Kidney epithelial cell (primary cell): Measurements from ENCODE around the gene SMAD4. TPM values are rescaled to one million over a fixed set of nuclear protein-coding genes. Genes with fewer than 3 reads are reported as not detected.

Experiments used
- DNase-seq: peaks from one replicate; pipeline ENCODE4 v3.0.0-alpha.2; 2010; ENCODE audit warnings: low read depth
- H3K27me3 ChIP-seq: 2 replicates; pipeline ENCODE4 v1.6.0; 2011; ENCODE audit warnings: low read length; ENCODE audit not compliant: control insufficient read depth, insufficient read depth
- H3K36me3 ChIP-seq: 2 replicates; pipeline ENCODE4 v1.5.1; 2011; ENCODE audit warnings: low read length; ENCODE audit not compliant: control insufficient read depth, insufficient read depth
- H3K4me3 ChIP-seq: 2 replicates; pipeline ENCODE4 v1.5.1; 2011; ENCODE audit warnings: low read depth, mild to moderate bottlenecking, control low read depth, low read length
- total RNA-seq: library from RNA; depleted of rRNA; stranded (reverse); fragments of >200 nt; gene quantifications from 2 replicates; pipeline ENCODE4 v1.2.3, GENCODE V29; 2015
- TF ChIP-seq, protein P1 (sequence below): IDR thresholded peaks from 2 replicates; pipeline ENCODE4 v1.5.1; 2011; ENCODE audit warnings: mild to moderate bottlenecking, moderate library complexity, low read length, control low read depth, inconsistent platforms; ENCODE audit not compliant: insufficient read depth, poor library complexity, severe bottlenecking

The SMAD4 gene
- total RNA-seq, 1 donor from 2014 or later: 130 TPM

- TF ChIP-seq, protein P1, sequence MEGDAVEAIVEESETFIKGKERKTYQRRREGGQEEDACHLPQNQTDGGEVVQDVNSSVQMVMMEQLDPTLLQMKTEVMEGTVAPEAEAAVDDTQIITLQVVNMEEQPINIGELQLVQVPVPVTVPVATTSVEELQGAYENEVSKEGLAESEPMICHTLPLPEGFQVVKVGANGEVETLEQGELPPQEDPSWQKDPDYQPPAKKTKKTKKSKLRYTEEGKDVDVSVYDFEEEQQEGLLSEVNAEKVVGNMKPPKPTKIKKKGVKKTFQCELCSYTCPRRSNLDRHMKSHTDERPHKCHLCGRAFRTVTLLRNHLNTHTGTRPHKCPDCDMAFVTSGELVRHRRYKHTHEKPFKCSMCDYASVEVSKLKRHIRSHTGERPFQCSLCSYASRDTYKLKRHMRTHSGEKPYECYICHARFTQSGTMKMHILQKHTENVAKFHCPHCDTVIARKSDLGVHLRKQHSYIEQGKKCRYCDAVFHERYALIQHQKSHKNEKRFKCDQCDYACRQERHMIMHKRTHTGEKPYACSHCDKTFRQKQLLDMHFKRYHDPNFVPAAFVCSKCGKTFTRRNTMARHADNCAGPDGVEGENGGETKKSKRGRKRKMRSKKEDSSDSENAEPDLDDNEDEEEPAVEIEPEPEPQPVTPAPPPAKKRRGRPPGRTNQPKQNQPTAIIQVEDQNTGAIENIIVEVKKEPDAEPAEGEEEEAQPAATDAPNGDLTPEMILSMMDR: no peak
- Histone ChIP-seq H3K27me3 (no peaks in the 10 kb centered on the region), H3K4me3 (no peak overlapping the region), H3K36me3 (no peaks in the 10 kb centered on the region)
- DNase-seq: no peak
Measured at GRCh38 chr18:51077217-51077616, 47.2 kb downstream of the SMAD4 start.

DNA sequence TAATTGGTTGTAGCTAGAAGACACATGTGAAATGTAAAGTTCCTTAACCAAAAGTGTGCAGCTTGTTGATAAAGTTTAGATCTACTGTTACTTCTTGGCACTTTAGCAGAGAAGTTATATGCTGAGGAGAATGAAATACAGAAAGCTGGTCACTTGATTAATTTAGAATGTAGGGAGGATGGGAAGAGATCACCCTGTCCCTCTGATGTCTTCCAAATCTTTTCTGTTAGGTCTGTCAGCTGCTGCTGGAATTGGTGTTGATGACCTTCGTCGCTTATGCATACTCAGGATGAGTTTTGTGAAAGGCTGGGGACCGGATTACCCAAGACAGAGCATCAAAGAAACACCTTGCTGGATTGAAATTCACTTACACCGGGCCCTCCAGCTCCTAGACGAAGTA is 48.0 kb downstream of the SMAD4 start:
- H3K36me3 ChIP-seq: no peaks in the 10 kb centered on the region

GRCh38 chr18:51082571-51083267 is 52.7 kb downstream of the SMAD4 start:
- Histone ChIP-seq H3K27me3 (no peaks in the 10 kb centered on the region), H3K36me3 (no peaks in the 10 kb centered on the region), H3K4me3 (no peak overlapping the region)
- TF ChIP-seq, protein P1: no peak
- no peak for DNase-seq

More for the DNA sequence above, 48.0 kb downstream of the SMAD4 start:
- Histone ChIP-seq H3K4me3 (no peak overlapping the region), H3K27me3 (no peaks in the 10 kb centered on the region)
- TF ChIP-seq, protein P1: no peak
- DNase-seq: no peak

- no peak for DNase-seq
- no peak overlapping the region for H3K4me3 ChIP-seq
- TF ChIP-seq, protein P1: no peak
- H3K27me3 ChIP-seq: no peaks in the 10 kb centered on the region
- H3K36me3 ChIP-seq: no peaks in the 10 kb centered on the region
Measured at GRCh38 chr18:51083398-51083797, 53.4 kb downstream of the SMAD4 start.

GRCh38 chr18:51088410-51088809 is 58.4 kb downstream of the SMAD4 start:
- DNase-seq: no peak
- TF ChIP-seq, protein P1: no peak
- H3K27me3 ChIP-seq: no peaks in the 10 kb centered on the region
- H3K4me3 ChIP-seq: no peak overlapping the region
- H3K36me3 ChIP-seq: no peaks in the 10 kb centered on the region

GRCh38 chr18:51089691-51090090 is 59.7 kb downstream of the SMAD4 start:
- no peak for DNase-seq
- TF ChIP-seq, protein P1: no peak
- Histone ChIP-seq H3K4me3 (no peak overlapping the region), H3K36me3 (no peaks in the 10 kb centered on the region), H3K27me3 (no peaks in the 10 kb centered on the region)
